ENCODE results near the gene PTPN6. TPM values are rescaled to one million over a fixed set of nuclear protein-coding genes. Genes with fewer than 3 reads are reported as not detected.
A peak's percentile ranks its signal among the peaks of the same experiment; 100 is the strongest.

Gene PTPN6
- total RNA-seq (1 to 10 TPM; 3.6 to 7.6 (median 4.6) TPM), polyA plus RNA-seq (1 to 10 TPM; 1.3 to 2.6 (median 2.1) TPM)
- long read RNA-seq, donor 1, partial matches to known transcripts = 0 of 6 reads
- long read RNA-seq, donor 1, other reads (novel, unspliced or antisense) = 2 of 6 reads
- long read RNA-seq, donor 2, transcript PTPN6-201 (16 exons, 2,245 nt) = major isoform, 6 of 10 reads
- long read RNA-seq, donor 2, partial matches to known transcripts = 1 of 10 reads
- long read RNA-seq, donor 2, other reads (novel, unspliced or antisense) = 3 of 10 reads

DNA sequence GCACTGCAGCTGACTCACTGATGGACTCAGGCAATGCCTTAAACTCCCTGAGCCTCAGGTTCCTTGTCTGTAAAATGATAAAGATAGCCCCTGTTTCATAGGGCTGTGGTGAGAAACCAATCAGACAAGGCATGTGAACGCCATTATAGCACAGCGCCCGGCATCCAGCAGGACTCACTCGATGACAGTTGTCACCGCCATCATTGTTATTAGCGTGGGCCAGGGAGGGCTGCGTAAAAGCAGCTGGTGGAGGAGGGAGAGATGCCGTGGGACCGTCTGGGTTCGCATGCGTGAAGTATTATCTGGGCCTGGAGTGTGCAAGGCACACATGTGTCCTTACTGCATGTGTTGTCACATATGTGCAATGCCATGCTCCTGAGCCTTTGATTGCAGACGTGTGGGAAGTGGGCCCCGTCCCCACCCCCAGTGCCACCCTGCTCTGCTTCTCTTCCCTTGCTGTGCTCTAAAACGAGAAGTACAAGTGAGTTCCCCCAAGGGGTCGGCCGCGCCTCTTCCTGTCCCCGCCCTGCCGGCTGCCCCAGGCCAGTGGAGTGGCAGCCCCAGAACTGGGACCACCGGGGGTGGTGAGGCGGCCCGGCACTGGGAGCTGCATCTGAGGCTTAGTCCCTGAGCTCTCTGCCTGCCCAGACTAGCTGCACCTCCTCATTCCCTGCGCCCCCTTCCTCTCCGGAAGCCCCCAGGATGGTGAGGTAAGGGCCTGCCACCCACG, at the start of gene PTPN6:
Gene PTPN6, plus strand, starts transcription at position 546 of the 730 bp plus-strand sequence. Its CDS starts 157 bp downstream, at position 703.
- TF ChIP-seq, protein P1, sequence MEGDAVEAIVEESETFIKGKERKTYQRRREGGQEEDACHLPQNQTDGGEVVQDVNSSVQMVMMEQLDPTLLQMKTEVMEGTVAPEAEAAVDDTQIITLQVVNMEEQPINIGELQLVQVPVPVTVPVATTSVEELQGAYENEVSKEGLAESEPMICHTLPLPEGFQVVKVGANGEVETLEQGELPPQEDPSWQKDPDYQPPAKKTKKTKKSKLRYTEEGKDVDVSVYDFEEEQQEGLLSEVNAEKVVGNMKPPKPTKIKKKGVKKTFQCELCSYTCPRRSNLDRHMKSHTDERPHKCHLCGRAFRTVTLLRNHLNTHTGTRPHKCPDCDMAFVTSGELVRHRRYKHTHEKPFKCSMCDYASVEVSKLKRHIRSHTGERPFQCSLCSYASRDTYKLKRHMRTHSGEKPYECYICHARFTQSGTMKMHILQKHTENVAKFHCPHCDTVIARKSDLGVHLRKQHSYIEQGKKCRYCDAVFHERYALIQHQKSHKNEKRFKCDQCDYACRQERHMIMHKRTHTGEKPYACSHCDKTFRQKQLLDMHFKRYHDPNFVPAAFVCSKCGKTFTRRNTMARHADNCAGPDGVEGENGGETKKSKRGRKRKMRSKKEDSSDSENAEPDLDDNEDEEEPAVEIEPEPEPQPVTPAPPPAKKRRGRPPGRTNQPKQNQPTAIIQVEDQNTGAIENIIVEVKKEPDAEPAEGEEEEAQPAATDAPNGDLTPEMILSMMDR (IDR thresholded peaks at IDR 0.05) = no peak
- ATAC-seq = peak in 1 of 4 donors; percentile 18
- Histone ChIP-seq H3K36me3 (ENCODE audit: insufficient read depth in 1 of 2, low read depth in 1 of 2) (peaks cover 0 to 12% of the 10 kb centered on the region in 2 donors), H3K4me3 (peak within 1 kb of the TSS; percentile 50), H3K9me3 (no peaks in the 10 kb centered on the region), H3K27ac (no peak within 1 kb of the TSS), H3K27me3 (ENCODE audit: insufficient read depth in 3 of 3, low read length in 2 of 3) (no peaks in the 10 kb centered on the region), H3K4me1 (peaks cover 4% of the 10 kb centered on the region)
- peak in 1 of 2 donors; percentile 81 for DNase-seq
- intact Hi-C loops (cut with DNase I) = loop anchor here in 1 of 2 donors (5.0 kb wide), 1 partner anchor 81 kb away; no protein-coding TSS in a partner anchor
- WGBS, 3 donors = 77 to 78% (median 77%) methylated on average over 25 of the region's 25 CpGs

DNA sequence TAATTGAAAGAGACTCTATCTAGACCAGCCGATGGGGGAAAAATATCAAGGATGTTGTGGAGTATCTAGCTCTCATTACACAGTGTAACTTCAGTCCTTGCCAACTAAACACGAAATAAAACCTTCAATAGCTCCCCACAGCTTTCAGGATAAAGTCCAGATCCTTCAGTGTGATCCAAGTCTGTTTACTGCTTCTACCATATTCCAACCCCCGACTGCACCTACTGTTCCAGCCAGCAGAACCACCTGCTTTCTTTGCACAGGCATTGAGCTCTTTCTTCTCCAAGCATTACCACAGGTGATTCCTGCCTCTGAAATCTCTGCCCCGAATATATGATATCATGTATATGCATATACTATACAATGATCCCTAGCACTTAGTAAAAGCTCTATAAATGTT, 48.7 kb upstream of the PTPN6 start:
- TF ChIP-seq, protein P1 (IDR thresholded peaks at IDR 0.05) = no peak
- no peaks in the 10 kb centered on the region for H3K9me3 ChIP-seq
- 77 to 85% (median 82%) methylated on average over 4 of the region's 4 CpGs for WGBS, 3 donors
- intact Hi-C loops (cut with DNase I) = no loop called here
- ATAC-seq = no peak
- no peak overlapping the region for H3K4me3 ChIP-seq
- no peak for DNase-seq
- no peak overlapping the region for H3K27ac ChIP-seq
- peaks cover 0 to 15% of the 10 kb centered on the region in 2 donors for H3K36me3 ChIP-seq (ENCODE audit: insufficient read depth in 1 of 2, low read depth in 1 of 2)
- peaks cover 5% of the 10 kb centered on the region for H3K4me1 ChIP-seq
- H3K27me3 ChIP-seq (ENCODE audit: insufficient read depth in 3 of 3, low read length in 2 of 3) = no peaks in the 10 kb centered on the region

DNA sequence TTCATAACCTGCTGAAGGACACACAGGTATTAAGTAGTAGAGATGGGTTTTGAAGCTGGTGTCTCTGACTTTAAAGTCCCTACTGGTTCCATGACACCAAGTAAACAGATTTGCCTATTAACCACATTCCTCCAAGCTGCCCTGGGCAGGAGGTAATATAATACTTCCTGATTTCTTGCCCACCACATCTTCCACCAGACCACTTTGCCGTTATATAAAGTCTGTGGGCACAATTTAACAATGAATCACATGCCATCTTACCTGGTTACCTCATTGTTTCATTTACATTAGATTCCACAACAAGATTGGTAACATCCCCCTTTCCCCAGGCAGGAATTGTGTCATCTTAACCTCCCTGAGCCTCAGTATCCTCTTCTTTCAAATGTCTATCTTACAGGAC, 47.4 kb upstream of the PTPN6 start:
- intact Hi-C loops (cut with DNase I) = no loop called here
- H3K4me1 ChIP-seq = peaks cover 5% of the 10 kb centered on the region
- no peak for ATAC-seq

DNA sequence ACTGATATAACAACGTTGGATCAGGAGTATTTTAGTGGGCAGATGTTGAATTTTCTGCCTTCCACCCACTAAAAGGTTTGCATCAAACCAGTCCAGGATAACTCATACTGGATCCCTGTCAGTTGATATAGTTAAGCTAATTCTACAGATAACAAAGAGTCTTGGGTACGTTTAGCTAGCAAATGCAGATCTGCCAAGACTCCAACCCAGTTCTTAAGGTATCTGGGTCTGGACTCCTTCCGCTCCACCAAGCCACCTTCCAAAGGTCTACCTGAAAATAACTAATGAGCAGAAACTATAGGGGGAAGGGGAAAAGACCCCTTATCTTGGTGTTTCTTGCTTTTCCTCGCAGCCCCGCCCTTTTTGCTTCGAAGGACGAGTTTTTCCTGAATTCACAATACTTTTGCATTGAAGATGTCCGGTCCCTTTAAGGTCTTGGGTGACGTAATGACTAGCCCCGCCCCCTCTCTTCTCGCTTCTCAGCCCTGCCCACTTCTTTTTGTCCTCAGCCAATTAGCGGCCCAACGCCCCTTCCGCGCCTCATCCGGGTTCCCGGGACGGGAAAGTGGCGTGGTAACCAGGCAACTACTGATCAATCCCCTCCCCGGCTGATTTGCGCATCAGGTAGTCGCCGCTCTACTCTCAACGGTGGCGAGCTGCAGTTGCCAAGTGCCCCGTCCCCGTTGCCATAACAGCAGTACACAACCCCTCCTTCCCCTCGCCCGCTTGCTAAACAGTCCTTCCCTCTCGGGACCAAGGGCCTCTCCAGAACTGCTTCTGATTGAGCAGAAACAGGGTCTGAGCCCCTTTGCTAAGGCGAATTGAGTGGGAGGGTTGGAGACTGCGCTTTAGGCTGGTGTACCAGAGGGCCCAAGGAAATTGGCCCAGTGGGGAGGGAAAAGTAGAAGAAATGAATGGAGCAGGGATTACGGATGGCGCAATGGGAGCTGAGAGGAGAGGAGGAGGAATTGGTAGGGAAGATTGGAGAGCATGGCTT, 46.6 kb upstream of the PTPN6 start, which contains the start of gene LRRC23:
Gene LRRC23, plus strand, starts transcription at position 543 of the 997 bp plus-strand sequence. CDS start 812 bp downstream, outside the sequence.
- intact Hi-C loops (cut with DNase I) = no loop called here

More for the DNA sequence above, 47.4 kb upstream of the PTPN6 start:
- no peak overlapping the region for H3K27ac ChIP-seq
- WGBS, 3 donors = 58 to 73% (median 64%) methylated on average over 1 of the region's 1 CpG
- H3K36me3 ChIP-seq (ENCODE audit: insufficient read depth in 1 of 2, low read depth in 1 of 2) = peaks cover 0 to 22% of the 10 kb centered on the region in 2 donors
- H3K27me3 ChIP-seq (ENCODE audit: insufficient read depth in 3 of 3, low read length in 2 of 3) = no peaks in the 10 kb centered on the region
- peak overlapping the region; percentile 91 for H3K4me3 ChIP-seq
- TF ChIP-seq, protein P1 (IDR thresholded peaks at IDR 0.05) = no peak
- H3K9me3 ChIP-seq = no peaks in the 10 kb centered on the region
- no peak for DNase-seq

More for the DNA sequence above, 46.6 kb upstream of the PTPN6 start, which contains the start of gene LRRC23:
- Histone ChIP-seq H3K27me3 (ENCODE audit: insufficient read depth in 3 of 3, low read length in 2 of 3) (no peaks in the 10 kb centered on the region), H3K4me1 (peaks cover 5% of the 10 kb centered on the region), H3K36me3 (ENCODE audit: insufficient read depth in 1 of 2, low read depth in 1 of 2) (peaks cover 0 to 22% of the 10 kb centered on the region in 2 donors), H3K27ac (peak within 1 kb of the TSS; percentile 47), H3K9me3 (no peaks in the 10 kb centered on the region), H3K4me3 (peak within 1 kb of the TSS; percentile 91)
- DNase-seq (peak; percentile 95 to 96), ATAC-seq (peak; percentile 96 to 99 (median 98))
- 4 to 5% (median 4%) methylated on average over 34 of the region's 34 CpGs for WGBS, 3 donors
- TF ChIP-seq, protein P1 (IDR thresholded peaks at IDR 0.05) = no peak
